Measurements from ENCODE around the gene NRL.

Gene NRL

GRCh38 chr14:24083462-24083861, 31.3 kb downstream of the NRL start:
- in situ Hi-C loops (cut with MboI; ENCODE audit: low sequenced_read_pairs): no loop called here

GRCh38 chr14:24082411-24083080, 32.2 kb downstream of the NRL start:
- in situ Hi-C loops (cut with MboI; ENCODE audit: low sequenced_read_pairs): no loop called here

- in situ Hi-C loops (cut with MboI; ENCODE audit: low sequenced_read_pairs): no loop called here
These were observed 33.0 kb downstream of the NRL start for GRCh38 chr14:24081739-24082211.

GRCh38 chr14:24080888-24081738, 33.6 kb downstream of the NRL start:
- in situ Hi-C loops (cut with MboI; ENCODE audit: low sequenced_read_pairs): no loop called here

GRCh38 chr14:24080142-24080530, 34.6 kb downstream of the NRL start:
- in situ Hi-C loops (cut with MboI; ENCODE audit: low sequenced_read_pairs): no loop called here

GRCh38 chr14:24079491-24080141, 35.1 kb downstream of the NRL start:
- in situ Hi-C loops (cut with MboI; ENCODE audit: low sequenced_read_pairs): no loop called here

- in situ Hi-C loops (cut with MboI; ENCODE audit: low sequenced_read_pairs): no loop called here
These were observed 36.6 kb downstream of the NRL start for GRCh38 chr14:24078146-24078545.

- in situ Hi-C loops (cut with MboI; ENCODE audit: low sequenced_read_pairs): no loop called here
These were observed 37.7 kb downstream of the NRL start for GRCh38 chr14:24077086-24077485.

- in situ Hi-C loops (cut with MboI; ENCODE audit: low sequenced_read_pairs): no loop called here
These were observed 38.5 kb downstream of the NRL start for GRCh38 chr14:24076302-24076601.

- in situ Hi-C loops (cut with MboI; ENCODE audit: low sequenced_read_pairs): no loop called here
These were observed 39.1 kb downstream of the NRL start for GRCh38 chr14:24075485-24076301.

- in situ Hi-C loops (cut with MboI; ENCODE audit: low sequenced_read_pairs): no loop called here
These were observed 39.9 kb downstream of the NRL start for GRCh38 chr14:24074625-24075484.

GRCh38 chr14:24072881-24073877, 41.6 kb downstream of the NRL start:
- in situ Hi-C loops (cut with MboI; ENCODE audit: low sequenced_read_pairs): no loop called here

GRCh38 chr14:24072436-24072835, 42.3 kb downstream of the NRL start:
- in situ Hi-C loops (cut with MboI; ENCODE audit: low sequenced_read_pairs): no loop called here

- in situ Hi-C loops (cut with MboI; ENCODE audit: low sequenced_read_pairs): no loop called here
These were observed 42.8 kb downstream of the NRL start for GRCh38 chr14:24071836-24072430.

GRCh38 chr14:24071144-24071697, 43.5 kb downstream of the NRL start, which contains the start of gene CPNE6:
TSS of gene CPNE6 (plus strand) at chr14:24071562. CDS start at chr14:24072937, 1,375 bp downstream.
- in situ Hi-C loops (cut with MboI; ENCODE audit: low sequenced_read_pairs): no loop called here

GRCh38 chr14:24070285-24071143, 44.2 kb downstream of the NRL start:
- in situ Hi-C loops (cut with MboI; ENCODE audit: low sequenced_read_pairs): no loop called here

- in situ Hi-C loops (cut with MboI; ENCODE audit: low sequenced_read_pairs): no loop called here
These were observed 45.4 kb downstream of the NRL start for GRCh38 chr14:24069411-24069735.
